SK-N-MC (cell line): Measurements from ENCODE around the gene STAT4.

Experiments used
- EZH2 ChIP-seq: fragments of 200-600 bp; sonication (generic); IDR thresholded peaks from one replicate; pipeline ENCODE4 v1.6.1; 2017; ENCODE audit warnings: antibody characterized with exemption
- FOXP2 ChIP-seq: optimal IDR thresholded peaks from 2 replicates; pipeline ENCODE3; 2011; ENCODE audit warnings: mild to moderate bottlenecking, moderate library complexity; ENCODE audit not compliant: insufficient read depth; ENCODE audit errors: extremely low read length, control extremely low read depth
- POLR2AphosphoS5 ChIP-seq: IDR thresholded peaks from 2 replicates; pipeline ENCODE4 v1.6.1; 2012; ENCODE audit warnings: mild to moderate bottlenecking, low read depth, low read length, borderline replicate concordance

DNA sequence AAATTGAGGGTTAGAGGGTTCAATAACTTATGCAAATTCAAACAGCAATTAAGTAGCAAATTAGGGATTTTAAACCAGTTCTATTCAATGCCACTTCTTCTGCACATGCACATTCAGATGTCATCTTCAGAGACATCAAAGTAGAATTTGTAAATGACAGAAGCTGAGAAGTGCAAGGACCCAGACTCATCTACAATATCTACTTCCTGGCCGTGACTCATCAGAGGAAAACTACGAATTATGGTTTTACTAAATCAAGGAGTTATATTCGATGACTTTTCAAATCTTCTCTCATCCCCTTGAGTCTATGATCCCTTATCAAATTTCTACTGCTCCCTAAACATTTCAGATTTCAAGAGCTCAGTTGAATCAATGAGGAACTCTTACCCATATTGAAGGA is 20.0 kb upstream of the STAT4 start:
- TF ChIP-seq POLR2AphosphoS5 (no peak), EZH2 (no peak), FOXP2 (no peak)
